NCI-H2081 (cell line): ENCODE results near the gene NFIA.

ENCODE experiments used
- DNase-seq, 2 experiments: peaks; one replicate each; lab custom pipeline; 2025; lab: John Stamatoyannopoulos, UW

Gene NFIA

DNA sequence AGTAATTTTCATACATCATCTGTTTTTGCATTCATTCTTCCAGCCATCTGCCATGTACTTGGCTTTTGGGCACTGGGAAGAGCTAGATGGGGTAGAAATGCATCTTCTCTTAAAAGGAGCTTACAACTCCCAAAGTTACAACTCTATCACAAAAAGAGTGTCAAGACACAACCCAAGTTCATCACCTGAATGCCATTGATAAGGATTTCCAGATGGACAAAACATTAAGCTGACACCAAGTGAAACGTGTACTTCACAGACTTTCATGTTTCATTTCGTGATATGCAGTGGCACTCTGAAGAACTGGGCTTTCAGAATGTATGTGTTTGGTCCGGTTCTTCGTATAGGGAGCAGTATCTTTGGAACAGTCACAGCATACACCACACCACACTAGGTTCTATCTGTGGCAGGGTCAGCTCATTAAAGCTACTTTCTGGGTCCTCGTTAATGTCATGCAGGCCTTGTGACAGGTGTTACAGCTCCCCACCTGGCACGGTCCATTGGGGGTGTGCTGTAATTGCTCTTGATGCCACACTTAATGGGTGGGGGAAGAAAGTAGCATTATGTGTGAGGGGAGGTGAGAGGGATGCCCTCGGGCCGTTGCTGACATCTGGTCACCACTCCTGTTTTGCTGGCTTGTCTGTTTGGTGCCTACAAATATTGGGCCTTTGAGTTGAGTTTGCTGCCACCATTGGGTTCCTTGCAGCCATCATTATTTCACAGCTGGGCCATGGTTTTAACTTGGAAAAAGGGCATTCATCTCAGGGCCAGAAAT, 164.9 kb downstream of the NFIA start:
- peak; percentile 21 to 67 for DNase-seq

DNA sequence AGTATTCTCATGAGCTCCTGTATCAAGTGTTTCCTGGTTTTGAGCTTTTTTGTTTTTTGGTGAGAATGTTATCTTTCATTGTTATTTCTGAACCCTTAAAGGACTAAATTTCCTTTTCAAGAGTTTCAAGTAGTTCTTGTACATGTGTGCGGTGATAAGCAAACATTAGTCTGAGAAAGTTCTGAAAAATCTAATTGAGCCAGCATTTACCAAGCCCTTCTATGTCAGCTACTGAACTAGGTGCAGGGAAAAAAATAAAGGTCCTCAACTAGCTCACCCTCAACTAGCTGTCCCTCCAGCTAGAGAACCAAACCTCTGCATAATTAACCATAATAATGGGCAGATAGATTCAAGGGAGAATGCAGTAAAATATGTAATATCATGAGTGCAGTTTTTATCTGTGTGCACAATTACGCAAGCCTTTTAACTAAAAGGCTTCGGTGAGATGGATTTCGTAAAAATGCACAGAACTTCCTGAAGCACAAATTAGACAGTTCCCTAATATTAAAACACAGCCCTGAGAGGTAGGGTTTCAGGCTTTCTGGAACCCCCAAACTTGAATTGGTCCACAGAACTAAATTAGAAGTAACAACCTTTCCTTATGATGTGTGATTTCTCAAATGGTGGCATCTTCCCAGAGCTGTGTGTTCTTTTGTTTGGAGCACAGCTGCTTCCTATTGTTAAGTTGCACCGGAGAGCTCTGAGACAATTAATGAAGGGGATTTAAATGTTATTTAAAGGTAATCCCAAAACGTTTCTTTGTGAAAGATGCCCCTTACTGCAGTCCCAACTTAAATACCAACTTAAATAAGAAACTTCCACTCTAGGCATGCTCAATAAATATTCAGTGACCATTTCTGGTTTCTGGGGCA, 165.8 kb downstream of the NFIA start:
- no peak for DNase-seq

DNA sequence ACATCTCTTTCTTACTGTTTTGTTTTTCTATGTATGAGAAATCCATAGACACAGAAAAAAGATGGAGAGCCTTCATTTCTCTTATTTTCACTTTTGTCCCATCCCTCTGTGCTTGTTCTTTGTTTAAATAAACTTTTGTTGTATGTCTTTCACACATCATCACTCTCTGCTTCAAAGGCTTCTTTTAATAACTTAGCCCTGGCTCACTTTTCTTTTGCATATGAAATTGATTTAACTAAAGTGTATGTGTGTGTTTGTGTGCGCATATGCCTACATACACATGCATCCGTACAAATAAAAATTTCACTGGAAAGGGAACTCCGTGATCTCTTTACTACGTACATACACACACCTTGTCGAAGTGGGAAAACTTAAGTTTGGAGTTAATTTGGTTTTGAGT, 168.6 kb downstream of the NFIA start:
- no peak for DNase-seq

DNA sequence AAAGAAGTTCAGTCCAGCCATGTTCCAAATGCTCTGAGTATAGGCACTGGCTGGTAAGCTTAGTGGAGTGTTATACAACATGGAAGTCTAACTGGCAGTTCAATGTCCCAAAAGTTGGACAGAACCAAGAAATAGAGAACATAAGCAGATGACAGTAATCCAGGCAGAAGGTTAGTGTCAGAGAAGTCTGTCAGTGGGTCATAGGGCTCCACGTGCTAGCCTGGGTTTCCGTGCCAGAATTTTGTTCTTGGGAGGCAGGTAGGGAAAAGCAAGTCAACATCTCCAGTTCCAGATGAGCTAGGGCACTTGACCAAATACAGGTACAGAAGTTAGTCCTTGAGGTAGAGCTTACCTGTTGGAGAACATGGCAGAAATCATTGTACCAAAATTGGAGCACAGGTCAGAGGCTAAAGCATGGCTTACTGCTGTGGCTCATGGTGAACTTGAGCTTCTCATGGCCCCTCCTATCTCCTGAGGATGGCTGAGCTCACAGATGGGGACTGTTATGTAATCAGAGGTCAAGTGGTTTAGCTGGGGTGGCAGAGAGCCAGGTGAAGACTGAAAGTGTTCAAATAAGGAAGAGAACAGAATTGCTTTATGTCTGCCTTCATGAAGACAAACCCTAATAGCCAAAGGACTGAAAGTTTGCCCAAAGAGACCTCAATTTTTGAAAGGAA, 170.8 kb downstream of the NFIA start:
- DNase-seq, result peak; percentile 3 to 39

DNA sequence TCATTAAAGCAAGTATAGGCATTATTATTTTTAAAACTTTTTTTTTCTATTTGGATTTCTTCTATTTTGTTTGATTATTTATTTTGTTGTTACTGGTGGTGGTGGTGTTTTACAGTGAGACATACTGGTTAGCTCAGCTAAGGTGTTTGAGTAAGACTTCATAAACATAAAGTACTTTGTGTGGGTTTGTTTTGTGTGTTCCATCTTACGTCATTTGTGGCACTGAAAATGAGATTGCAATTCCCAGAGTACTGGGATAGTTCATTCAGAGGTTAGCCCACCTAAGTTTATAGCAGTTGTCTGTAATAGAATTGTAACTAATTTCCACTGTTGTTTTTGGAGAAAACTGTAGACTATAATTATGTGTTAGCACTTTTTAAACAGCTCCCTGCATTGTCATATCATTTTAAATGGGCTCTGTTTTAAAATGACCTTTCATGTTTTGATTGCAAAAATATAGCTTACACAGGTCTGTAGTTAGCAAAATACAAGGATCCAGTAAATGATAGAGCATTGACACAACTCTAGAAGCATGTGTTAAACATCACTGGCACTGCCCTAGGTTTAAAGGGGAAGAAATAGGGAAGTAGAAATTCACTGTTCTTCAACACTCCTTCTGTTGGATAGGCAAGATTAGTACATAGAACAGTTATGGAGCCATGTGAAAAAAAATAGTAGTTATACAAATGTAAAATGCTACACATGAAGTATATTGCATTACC, 171.7 kb downstream of the NFIA start:
- DNase-seq, result peak in 1 of 2 experiments; percentile 4

DNA sequence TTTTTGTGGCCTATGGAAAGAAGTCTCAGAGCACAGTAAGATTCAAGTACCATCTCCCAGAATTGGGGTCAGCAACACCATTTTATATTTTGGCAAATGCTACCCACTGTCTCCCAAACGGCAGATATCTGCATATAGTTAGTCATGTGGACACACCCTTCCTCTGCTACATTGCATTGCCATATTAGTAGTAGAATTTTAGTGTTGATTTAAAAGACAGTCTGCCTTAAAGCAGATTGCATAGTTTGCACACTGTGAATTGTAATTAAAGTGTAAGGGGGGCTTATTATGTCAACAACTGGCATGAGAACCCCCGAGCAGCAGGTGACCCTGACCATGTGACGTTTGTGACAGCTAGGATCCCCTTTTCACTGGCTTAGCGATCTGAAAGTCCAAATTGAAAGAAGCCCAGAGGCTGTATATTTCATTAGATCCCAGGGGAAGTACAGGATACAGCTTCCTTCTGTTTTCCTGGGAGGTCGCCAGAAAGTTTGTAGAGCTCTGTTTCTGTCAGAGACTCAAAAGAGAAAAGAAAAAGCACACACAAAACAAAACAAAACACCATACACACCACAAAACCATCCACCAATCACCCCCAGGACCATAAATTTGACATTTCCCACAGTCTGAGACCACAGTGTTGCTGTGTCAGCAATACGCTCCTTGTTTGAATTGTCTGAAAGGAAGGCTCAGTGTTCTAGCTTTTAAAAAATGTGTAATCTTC, 172.4 kb downstream of the NFIA start:
- peak; percentile 29 to 43 for DNase-seq

DNA sequence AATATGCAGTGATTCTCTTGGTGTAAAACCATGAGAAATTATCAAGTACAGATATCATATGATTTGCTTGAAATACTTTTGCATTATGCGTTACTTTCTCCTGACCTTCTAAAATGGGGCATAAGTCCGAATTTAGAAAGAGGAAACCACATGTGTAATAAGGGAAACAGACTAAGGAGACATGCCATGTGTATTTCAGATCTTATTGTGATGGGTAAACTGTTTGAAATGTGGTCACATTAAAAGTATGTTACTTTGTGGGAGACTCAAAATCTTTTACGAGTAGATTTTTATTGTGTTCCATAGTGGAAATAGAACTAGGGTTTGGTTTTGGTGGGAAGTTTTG, 173.0 kb downstream of the NFIA start:
- no peak for DNase-seq

DNA sequence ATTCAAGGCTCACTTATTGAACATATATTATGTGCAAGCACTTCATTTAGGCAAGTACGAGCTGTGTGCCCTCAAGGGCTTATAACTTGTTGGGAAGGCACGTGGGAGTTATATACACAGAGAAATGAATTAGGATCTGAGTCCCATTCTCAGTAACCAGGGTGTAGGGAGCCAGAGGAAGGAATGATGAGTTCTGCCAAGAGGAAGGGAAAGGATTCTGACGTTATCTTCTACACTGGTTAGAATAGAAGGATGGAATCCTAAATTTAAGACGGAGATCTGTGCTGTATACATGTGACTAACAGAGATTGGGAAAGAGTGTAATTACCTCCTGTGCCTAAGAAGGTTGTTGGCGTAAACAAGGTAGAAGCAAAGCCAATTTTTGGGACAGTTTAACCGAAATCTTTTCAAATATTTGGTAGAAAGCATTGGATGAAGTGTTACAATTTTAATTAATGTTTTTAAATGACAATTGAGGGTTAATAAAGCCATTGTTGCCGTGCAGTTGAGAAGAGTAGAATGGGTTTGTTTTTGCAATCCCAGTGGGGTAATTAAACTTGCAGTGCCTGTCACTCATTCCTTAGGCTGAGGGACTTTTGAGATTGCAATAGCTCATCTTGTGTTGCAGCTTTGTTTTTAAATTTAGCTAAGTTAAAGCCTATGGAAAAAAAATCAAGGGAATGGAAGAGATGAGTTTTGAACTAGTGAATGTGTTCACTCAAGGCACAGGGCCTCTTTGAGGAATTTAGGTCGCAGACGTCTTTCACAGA, 177.2 kb downstream of the NFIA start:
- no peak for DNase-seq

DNA sequence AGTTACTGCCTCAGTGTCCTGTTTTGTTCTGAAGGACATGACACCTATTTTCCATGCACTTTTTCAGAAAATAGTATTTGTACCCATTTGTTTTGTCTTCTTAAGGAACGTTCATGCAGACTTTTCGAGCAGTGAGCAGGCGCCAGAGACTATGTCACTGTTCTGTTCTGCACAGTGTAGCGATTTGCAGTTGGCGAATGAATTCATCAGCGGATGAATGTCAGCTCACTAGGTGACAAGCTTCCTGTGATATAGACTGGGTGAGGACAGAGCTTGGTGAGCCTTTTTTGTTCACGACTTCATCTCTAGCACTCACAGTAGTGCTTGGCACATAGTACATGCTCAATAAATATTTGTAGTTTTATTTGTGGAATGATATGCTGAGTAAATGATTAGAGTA, 177.8 kb downstream of the NFIA start:
- DNase-seq, result no peak

DNA sequence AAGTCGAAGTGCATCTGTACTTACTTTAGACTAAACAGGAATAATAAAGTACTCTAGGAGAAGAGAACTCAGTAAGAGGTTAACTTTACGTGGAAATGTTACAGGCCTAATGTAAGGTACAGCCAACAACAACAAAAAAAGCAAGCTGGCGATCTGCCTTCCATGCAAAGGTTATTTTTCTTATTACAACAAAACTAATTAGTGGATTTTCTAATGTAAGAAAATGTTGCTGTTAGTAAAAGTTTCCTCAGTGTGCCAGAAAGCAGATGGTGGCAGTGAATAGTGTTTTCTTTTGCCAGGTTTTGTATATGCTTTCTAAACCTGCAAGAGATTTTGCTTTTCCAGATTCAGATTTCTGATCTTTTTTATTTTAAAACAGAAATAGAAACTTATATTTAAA, 179.2 kb downstream of the NFIA start:
- DNase-seq, result no peak

DNA sequence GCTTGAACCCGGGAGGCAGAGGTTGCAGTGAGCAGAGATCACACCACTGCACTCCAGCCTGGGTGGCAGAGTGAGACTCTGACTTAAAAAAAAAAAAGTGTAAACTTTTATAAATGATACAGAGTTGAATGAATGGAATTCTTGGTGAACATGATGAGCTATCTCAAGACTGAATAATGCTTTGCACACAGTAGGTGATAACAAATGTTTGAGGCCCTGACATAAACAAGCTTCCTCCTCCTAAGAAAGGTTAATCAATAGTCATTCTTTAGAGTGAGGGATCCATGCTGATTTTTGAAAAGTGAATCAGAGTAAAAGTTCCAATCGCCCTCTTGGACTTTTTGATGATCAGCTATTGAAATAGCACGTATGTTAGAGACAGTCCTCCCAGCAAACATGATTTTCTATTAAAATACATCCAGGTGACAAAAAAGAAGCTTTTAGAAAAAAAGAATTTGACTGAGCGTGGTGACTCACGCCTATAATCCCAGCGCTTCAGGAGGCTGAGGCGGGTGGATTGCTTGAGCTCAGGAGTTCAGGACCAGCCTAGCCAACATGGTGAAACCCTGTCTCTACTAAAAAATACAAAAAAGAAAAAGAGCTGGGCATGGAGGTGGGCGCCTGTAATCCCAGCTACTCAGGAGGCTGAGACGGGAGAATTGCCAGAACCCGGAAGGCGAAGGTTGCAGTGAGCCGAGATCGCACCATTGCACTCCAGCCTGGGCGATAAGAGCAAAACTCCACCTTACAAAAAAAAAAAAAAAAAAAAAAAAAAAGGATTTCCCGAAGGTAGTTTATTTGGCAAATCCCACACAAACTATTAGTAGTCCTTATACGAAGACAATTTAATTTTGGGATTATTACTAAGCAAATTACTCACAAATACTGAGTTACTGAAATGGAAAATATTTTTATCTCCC, 181.8 kb downstream of the NFIA start:
- DNase-seq, result no peak

DNA sequence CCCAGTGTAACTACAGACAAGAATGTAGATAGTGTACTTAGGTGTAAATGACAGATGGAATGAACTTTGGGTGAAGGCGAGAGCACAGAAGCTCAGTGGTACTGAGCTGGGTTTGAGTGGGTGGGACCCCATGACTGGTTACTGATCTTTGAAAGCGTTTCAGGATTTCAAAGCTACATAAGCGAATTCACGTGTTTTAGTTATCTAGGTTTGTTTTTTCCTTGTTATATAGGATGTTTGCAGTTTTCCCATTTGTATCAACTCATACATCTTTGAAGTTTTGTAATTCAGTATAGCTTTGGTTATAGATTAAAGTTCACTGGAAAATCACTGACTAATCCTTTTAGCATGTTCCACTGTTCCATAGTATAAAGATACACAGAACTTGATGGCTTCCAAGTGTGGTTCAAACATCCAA, 182.5 kb downstream of the NFIA start:
- no peak for DNase-seq

DNA sequence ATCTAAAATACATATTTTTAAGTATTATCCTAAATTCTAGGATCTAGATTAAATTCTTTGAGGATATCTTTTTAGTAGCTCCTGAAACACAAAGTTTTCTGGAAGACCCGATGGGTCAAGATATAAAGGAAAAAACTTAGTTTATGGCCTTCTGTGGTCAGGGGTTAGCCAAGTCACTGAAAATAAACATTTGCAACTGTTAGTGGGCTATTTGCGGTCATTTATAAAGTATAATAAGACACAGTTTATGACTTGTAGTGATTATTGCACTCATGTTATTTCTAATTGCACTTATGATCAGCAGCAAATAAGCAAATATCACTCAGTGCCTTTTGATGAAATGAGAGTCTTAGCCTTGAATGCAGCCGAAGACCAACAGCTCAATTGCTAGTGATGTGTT, 183.3 kb downstream of the NFIA start:
- DNase-seq, result no peak

DNA sequence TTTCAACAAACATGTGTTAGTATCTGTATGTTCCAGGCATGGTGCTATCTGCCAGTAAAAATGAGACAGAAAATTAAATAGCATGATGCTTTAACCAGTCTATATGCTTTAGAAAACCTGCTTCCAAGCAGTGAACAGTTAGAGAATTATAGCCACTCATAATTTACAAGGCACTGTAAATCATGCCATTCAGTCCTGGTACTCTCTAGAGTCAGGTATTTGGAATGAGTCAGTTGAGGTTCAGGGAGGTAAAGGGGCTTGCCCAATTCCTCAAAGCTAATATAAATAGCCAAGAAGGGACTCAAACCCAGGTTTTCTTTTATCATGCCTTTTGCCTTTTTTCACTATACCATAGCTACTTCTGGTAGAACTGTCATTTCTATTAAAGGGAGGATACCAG, 184.4 kb downstream of the NFIA start:
- no peak for DNase-seq

DNA sequence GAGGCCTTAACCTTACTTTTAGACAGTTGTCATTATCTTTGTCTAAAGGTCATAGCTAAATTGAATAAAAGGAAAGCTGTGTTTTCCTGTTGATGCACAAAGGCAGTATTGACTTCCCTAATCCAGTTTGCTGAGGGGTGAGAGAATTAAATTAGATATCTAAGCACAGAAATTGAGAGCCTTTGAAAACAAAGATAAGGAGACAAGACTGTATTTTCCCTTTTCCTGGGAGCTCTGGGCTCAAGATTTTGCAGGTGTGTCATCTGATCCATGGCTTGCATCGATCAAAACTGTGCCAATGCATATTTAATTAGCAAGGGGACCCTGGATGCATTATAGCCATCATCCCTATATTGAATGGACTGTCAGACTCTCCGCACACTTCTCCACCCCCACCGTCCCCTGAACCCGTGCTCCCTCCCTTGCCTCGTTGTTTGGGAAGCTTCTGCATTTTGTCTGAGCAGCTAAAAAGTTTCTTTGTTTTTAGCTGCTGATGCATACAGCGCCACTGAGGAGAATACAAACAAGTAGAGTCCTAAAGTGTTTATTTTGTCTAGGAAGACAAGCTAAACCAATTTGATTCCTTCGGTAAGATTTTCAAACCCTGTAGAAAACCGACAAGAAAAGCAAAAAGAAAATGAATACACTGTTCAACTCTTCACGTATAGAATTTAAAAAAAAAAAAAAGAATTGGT, 186.3 kb downstream of the NFIA start:
- no peak for DNase-seq

DNA sequence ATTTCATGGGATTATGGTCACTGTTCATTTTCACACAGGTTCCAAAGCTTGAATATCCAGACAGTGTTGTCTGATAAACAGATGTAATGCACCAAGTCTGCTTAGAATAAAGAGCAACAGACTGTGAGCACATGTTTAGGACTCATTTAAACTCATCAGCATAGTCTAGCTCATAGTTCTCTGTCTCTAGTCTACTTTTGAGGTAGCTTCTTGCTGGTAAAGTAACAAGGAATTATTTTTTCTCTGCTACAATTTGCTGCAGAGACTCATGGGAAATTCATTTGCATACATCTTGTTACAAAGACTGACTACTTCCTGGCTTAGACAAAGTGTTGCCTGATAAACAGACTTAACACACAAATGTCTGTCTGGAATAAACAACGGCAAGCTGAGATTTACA, 187.2 kb downstream of the NFIA start:
- DNase-seq, result no peak

DNA sequence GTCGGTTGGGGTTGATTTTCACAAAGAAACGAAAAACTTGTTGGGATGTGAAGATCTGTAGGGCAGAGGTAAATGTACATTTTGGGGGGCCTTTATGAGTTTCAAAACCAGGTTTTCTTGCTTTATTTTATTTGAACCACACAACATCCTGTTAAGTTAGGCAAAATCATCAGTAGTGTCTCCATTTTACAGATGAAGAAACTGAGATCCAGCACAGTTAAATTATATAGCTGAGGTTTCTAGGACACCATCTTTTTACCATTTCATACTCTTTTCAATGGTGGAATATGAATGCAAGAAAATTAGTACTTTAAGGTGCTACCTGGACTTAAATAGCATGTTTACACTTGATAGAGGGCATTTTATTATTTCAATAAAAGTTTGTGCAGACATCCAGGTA, 187.7 kb downstream of the NFIA start:
- no peak for DNase-seq

DNA sequence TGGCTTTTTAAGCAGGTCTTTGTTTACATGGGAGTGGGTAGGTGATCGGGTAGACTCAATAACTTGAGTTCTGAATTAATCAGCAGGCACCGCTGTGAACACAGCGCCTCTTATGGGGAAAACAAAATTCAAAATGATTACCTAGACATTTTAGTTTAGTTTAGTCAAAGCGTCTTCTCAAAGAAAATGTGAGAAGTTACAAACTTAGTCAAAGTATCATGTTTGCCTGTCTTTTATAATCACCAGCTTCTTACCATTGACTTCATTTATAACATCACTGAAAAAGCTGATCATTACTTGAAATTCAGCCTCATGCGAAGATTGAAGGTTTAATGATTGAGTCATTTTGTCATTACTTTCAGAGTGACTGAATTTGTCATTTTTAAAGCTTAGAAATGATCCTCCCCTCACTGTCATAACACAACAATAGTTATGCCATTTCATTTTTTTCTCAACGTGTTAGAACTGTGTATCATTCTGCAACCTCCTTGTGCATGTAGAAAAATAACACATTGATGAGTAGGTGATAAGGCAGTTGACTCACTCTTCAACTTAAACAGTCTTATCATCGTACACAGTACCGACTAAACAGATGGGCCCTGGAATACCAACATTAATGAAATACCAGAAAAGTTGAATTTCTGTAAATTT, 188.5 kb downstream of the NFIA start:
- no peak for DNase-seq

DNA sequence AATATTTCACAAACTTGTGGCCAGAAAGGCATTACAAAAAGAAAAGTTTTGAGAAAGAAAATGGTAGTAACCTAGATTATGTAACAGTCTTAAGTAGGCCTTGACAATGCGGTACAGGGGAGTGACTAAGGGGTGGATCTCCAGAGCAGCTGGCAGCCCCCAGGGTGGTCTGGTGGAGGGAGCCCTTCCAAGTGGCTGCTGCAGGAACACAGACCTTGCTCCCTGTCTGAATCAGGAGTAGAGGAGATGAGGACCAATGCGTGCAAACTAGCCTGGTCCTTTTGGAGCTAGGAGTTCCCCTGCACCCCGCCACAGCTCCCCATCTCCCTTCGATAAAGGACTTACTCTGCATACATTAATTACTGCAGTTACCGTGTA, 189.0 kb downstream of the NFIA start:
- DNase-seq, result no peak
